HUDEP-2 (cell line): ENCODE measurements around the gene ZBTB5.
A peak's percentile ranks its signal among the peaks of the same experiment; 100 is the strongest.
"Not testable (repeated sequence)": the region's sequence is repeated elsewhere in the genome, so short reads cannot be mapped to it uniquely, and the experiment has no call there.

Source experiments
- DNase-seq, 76 experiments: peaks; one replicate each; lab custom pipeline; 2025; ENCODE audit not compliant: unreplicated experiment in 76 of 76; lab: John Stamatoyannopoulos, UW

The ZBTB5 gene

DNA sequence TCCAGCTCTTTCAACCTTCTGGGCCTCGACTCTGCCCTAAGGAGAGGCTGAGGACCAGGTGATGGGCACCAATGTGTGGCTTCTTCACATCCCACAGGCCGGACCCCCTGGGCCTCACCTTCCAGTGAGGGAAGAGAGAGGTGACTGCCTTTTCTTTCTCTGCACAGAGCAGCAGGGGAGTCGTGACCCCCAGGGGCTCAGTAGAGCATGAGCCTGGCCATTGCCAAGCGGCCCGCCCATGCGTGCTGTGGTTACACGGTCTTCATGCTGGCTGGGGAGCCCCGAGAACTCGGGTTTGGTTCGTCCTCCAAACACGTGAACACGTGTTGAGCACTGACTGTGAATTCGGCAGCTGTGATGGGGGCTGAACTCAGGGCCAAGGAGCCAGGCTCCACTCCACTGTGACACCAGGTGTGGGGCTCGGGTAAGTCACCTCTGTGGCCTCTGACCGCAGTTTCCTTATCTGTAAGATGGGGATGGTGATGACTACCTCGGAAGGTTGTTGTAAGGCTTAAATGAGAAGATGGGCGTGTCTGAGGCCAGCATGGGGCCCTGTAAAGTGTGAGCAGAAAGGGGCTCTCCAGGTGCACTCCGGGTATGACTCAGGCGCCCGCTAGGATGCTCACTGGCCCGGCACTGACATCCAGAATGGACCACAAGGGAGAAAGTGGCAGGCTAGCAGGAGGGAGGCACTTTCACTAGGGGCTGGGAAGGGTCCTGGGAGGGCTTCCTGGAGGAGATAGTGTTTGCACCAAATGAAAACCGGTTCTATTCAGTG is 56.1 kb downstream of the ZBTB5 start:
- no peak for DNase-seq

DNA sequence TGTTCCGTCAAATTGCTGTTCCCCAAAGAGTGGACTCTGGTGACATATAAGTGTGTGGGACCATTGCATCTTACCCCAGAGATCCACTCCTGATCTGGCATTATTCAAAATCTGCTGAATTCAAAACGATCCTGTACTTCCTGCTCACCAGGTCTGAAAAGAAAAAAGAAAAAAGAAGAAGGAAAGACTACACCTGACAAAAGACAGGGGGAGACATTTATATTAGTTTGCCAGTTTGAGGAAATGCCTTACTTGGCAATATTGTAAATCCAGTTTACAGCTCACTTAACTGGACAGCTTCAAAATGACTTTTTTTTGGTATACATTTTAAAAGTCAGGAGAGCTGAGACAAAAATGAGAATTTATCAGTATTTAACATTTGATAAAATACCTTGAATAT is 57.8 kb downstream of the ZBTB5 start:
- DNase-seq: peak in 2 of 76 experiments; percentile 7 to 25

DNA sequence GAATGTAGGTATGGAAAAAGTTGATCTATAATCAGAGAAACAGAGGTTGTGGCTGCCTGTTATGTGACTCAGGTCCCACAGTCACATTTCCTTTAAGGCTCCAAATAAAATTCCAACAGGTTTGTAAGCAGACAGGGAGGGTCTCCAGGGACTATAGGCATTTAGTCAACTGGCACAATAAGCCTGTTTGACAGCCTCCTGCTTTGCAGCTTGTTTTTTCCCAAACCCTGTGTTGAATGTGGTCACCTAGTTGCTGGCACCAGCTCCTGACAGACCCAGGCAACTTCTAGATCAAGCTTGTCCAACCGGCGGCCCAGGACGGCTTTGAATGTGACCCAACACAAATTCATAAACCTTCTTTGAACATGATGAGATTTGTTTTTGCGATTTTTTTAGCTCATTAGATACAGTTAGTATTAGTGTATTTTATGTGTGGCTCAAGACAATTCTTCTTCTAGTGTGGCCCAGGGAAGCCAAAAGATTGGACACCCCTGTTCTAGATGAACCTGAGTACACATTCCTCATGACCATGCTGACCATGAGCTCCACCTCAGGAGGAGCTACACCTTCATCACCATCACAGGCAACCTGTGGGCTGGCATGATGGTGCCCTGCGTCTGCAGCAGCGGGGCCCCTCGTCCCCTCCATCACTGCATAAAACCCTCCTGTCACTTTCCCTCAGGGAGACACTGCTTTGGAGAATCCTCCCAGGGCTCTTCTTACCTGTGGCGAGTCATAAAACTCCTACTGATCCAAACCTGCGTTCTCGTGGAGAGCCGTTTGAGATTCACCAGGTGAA is 58.4 kb downstream of the ZBTB5 start:
- no peak for DNase-seq

DNA sequence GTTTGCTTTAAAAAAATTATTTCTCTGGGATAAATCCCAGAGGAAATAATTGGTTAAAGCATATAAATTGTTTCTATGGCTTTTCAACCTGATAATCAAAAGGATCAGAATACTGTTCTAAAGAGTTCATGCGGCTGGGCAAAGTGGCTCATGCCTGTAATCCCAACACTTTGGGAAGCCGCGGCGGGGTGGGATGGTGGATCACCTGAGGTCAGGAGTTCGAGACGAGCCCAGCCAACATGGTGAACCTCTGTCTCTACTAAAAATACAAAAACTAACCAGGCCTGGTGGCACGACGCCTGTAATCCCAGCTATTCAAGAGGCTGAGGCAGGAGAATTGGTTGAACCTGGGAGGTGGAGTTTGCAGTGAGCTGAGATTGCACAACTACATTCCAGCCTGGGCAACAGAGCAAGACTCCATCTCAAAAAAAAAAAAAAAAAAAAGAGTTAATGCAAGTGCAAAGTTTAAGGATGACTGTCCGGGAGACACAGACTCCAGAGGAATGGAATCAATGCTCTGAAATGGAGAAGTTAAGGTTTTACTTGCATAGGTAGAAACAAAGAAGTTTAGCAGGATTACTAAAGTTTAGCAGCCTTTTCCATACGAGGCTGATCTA is 59.4 kb downstream of the ZBTB5 start:
- no peak for DNase-seq

DNA sequence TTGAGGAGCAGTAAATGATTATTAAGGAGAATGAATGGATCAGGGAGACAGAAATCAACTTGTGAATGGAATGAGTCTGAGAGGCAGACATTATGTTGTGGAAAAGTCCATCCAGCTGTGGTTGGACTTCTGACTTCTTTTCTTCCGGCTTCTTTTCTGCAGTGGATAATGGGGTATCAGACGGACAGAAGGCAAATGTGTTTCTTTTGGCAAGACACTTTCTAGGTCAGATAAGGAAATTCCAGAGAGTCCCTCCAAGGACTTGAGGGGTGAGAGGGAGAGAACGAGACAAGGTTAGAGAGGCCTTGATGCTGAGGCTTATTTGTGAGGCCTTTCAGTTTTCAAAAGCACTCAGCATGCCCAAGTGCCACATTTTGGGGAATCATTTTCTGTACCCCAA is 59.9 kb downstream of the ZBTB5 start:
- DNase-seq: no peak

DNA sequence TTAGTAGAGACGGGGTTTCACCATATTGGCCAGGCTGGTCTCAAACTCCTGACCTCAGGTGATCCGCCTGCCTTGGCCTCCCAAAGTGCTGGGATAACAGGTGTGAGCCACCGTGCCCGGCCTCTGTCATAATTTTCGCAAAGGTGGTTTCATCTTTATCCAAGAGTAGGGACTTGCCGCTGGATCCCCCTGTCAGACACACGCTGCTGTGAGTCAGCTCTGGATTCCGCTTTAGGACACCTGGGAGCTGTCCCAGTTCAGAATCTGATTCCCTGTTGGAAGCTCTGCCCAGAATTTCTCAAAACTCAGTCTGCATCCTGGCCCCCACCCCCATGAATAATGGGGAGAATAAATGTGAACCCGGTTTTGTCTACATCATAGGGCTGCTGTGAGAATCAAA is 60.7 kb downstream of the ZBTB5 start:
- DNase-seq: no peak

DNA sequence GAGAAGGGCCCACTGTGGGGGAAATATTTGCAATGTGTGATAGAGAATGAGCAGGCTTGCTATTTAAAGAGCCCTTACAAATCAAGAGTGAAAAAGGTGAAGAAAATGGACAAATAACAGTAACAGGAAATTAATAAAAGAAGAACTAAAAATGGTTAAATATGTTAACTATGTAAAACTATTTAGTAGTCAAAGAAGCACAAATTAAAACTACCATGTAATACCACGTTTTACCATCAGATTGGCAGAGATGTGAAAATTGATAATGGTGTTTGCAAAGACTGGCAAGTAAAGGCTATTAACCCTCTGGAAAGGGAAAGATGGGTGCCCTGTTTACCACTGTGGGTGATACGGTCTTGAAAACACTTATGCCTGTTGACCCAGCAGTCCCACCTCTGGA is 65.9 kb downstream of the ZBTB5 start:
- no peak for DNase-seq

DNA sequence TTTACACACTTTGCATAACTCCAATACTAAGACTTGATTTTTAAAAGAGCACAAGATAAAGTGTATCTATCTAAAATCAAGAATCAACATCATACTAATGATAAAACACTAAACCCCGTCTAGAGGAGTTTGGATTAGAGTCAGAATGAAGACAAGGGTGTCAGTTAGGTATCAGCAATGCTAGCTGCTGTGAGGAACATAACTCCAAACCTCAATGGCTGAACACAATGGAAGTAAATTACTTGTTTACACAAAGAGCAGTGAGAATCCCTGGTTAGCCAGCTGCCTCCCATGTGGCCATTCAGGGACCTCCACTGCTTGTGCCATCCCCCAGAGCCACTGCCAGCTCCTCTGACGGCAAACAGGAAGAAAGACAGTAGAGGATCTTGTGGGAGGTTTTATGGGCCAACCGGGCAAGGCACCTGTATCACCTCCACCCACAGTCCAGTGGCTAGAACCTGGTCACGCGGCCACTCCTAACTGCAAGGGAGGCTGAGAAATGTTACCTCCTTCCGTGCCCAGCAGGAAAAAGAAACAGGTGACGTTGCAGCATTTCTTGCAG is 66.7 kb downstream of the ZBTB5 start:
- DNase-seq: no peak

DNA sequence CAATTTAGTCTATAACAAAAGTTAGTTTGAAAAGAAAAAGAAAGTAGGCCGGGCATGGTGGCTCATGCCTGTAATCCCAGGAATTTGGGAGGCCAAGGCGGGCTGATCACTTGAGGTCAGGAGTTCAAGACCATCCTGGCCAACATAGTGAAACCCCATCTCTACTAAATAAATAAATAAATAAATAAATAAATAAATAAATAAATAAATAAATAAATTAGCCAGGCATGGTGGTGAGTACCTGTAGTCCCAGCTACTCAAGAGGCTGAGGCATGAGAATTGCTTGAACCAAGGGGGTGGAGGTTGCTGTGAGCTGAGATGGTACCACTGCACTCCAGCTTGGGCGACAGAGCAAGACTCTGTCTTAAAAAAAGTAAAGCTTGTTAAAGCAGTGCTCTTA is 67.3 kb downstream of the ZBTB5 start:
- DNase-seq: not testable (repeated sequence)

DNA sequence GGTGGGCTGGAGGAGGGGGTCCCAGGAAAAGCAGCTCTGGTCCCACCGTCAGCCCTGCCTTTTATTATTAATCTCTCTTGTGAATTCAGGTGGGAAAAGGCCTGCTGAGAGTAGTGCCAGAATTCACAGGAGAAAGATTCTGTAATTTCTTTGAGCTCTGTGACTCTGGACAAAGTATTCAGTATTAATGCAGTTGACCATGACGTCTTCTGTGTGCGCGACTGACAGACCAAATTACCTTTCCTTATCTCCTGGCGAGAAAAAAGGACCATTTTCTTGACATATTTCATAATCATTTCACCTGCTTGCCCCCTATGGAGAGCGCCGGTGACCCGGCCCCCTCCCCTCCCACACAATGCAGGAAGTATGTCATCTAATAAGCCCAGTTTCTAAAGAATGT is 69.6 kb downstream of the ZBTB5 start:
- DNase-seq: no peak

DNA sequence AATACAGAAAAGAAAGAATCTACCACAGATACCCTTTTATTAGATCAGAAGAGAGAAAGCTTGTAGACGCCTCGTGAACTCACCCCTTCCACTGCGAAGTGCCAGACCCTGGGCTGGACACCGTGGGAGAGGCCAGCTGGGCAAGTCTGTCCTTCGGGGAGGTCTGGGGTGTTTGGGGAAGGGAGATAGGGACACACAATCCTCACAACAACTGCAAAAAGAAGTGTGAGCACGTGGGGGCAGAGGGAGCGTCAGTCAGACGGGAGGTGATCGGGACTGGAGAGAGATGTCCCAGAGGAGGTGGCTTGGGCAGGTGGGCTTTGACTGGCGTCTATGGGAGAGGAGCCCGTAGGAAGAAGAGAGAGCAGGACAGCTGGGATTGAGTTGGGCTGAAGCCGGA is 70.0 kb downstream of the ZBTB5 start:
- DNase-seq: no peak

DNA sequence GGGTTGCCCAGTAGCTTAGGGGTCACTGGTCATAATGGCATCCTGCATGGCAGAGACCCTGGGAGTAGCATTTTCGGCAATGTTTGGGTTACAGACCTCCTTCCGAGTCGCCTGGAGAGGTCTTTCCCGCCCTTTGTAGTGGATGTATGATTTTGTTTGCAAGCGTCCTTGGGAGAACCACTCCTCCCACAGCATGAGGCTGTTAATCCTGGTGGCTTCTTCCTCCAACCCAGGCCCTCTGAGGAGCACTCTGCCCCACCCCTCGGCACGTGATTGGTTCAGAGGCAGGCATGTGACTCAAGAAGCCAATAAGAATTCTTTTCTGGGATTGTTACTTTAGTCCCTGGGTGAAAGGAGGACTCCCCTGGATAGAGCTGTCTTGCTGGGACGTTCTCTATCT is 73.0 kb downstream of the ZBTB5 start:
- DNase-seq: no peak

DNA sequence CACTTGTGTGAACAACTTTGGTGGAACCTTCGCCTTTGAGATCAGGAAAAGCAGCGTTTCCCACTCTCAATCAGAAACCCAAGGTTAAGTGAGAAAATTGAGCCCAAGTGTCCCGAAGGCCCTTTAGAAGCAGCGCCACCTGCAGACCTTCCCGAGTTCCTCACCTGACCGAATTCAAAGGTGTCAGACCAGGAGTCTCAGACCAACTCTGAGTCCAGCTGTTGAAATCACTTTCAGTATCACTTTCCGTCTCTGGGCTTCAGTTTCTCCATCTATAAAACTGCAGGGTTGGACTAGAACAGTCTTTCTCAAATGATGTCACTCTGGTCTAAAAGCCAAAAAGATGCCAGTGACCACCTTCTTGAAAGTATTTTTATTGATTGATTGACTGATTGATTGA is 74.5 kb downstream of the ZBTB5 start:
- peak in 21 of 76 experiments; percentile 6 to 34 (median 14) for DNase-seq
